HG03432 (cell line): ENCODE data around the gene RLIM.
"Not testable (repeated sequence)": the region's sequence is repeated elsewhere in the genome, so short reads cannot be mapped to it uniquely, and the experiment has no call there.

Experiments used
- ATAC-seq: cut with Tn5 transposase; IDR thresholded peaks from one replicate; pipeline ENCODE4 v1.9.1; 2021; ENCODE audit warnings: mild to moderate bottlenecking, moderate library complexity; ENCODE audit not compliant: unreplicated experiment

RLIM gene, protein sequence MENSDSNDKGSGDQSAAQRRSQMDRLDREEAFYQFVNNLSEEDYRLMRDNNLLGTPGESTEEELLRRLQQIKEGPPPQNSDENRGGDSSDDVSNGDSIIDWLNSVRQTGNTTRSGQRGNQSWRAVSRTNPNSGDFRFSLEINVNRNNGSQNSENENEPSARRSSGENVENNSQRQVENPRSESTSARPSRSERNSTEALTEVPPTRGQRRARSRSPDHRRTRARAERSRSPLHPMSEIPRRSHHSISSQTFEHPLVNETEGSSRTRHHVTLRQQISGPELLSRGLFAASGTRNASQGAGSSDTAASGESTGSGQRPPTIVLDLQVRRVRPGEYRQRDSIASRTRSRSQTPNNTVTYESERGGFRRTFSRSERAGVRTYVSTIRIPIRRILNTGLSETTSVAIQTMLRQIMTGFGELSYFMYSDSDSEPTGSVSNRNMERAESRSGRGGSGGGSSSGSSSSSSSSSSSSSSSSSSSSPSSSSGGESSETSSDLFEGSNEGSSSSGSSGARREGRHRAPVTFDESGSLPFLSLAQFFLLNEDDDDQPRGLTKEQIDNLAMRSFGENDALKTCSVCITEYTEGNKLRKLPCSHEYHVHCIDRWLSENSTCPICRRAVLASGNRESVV

DNA sequence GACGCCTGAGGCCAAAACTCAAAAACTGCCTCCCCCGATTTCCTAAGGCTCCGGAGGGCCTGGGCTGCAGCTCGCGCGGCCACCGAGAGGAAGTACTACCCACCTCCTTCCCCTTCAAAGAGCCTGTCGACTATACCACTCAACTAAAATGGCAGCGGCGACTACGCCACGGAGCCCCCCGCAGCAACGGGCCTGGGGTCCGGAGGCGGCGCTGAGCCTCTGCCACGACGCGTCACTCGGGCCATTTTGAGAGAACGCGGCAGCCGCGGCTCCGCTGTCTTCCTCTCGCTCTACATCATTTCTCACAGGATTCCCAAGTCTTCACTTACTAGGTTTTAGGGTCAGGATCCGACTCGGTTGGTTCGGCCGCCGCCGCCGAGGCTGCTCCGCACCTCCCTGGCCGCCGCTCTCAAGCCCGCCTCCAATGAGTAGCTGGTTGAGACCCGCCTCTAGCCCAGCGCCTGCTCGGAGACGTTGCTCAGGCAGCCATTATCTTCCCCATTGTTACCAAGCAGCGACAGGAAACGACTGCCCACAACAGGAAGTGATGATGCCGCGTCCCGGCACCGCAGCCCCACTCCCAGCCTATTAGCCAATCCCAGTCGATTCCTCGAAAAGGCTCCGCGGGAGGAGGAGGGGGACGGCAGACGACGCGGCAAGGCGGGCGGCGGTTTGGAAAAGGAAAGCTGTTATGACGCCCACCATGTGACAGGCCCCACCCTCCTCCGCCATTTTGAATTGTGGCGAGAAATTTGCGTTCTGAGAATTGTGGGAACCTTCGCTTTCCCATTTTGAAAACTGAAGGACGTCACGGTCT lies at the start of gene RLIM:
TSS of gene RLIM (minus strand) at position 532 of the 817 bp plus-strand sequence. CDS start 18,647 bp downstream, outside the sequence.
- peak; percentile 97 for ATAC-seq

DNA sequence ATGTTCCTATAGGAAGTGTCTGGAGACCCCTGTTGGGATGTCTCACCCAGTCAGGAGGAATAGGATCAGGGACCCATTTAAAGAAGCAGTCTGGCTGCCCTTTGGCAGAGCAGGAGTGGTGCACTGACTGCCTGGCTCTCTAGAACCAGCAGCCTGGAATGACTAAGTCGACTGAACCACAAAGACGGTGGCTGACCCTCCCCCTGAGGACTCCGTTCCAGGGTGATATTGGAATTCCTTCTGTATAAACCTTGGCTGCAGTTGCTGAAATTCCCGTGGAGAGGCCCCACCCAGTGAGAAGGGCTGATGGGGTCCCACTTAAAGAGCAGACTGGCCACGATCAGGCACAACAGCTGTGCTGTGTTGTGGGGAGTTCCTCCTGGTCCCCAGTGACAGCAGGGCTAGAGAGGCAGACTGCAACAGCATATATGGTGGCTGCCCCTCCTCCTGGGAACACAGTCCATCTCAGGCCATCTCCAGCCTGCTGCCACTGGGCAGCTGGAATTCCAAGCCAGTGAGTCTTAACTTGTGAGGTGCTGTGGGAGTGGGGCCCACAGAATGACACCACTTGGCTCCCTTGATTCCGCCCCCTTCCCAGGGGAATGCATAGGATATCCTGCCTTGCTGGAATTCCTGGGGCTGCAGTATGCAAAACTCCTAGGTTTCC lies 41.8 kb upstream of the RLIM start:
- no peak for ATAC-seq

DNA sequence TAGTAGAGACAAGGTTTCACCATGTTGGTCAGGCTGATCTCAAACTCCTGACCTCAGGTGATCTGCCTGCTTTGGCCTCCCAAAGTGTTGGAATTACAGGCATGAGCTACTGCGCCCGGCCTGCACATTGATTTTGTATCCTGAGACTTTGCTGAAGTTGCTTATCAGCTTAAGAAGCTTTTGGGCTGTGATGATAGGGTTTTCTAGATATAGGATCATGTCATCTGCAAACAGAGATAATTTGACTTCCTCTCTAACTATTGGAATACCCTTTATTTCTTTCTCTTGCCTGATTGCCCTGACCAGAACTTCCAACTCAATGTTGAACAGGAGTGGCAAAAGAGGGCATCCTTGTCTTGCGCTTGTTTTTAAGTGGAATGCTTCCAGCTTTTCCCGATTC lies 40.5 kb upstream of the RLIM start:
- not testable (repeated sequence) for ATAC-seq

DNA sequence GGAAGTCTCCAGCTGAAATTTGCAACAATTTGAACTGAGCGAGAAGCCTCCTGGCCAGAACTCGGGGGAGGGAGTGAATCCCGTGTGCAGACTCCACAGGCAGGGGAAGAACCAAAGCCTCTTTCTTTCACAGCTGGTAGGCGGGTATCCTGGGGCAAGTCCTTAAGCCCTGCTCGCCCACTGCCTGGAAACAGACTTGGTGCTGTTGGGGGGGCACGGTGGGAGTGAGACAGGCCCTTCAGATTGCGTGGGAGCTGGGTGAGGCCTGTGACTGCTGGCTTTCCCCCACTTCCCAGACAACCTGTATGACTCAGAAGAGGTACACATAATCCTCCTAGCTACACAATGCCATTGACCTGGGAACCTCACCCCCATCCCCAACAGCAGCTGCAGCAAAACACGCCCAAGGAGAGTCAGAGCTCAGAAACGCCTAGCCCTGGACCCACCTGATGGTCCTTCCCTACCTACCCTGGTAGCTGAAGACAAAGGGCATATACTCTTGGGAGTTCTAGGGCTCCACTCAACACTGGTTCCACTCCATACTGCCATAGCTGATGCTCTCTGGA lies 22.4 kb upstream of the RLIM start:
- no peak for ATAC-seq

DNA sequence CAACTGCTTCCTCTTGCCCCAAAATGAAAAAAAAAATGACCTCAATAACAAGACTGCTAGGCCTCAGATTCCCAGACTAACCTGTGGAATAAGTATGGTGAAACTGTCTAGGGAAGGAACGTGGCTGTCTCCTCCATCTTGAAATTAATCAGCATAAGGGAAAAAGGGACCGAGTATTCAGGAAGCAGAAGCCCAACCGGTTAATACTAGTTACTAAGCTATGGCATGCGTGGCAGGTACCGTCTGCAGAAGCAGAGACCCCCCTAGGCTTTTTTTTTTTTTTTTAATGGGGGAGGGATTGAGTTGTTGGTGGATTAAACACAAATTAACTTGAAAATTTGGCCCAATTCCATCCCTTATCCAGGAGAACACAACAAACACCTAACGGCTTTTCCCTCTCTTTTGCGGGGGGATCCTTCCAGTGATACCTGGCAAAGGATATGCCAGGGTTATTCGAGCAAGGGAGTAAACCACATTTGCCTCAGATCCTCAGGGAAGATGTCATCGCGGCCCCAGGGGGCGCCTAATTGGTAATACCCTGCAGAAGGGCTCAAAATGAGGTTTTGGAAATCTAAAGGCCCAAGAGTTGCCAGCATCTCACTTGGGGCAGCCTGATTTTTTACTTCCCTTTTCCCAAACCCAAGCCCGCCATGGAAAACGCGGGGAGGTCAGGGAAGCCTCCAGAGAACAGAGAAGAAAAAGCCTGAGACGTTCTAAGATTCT lies 893 bp downstream of the RLIM start:
- ATAC-seq = no peak

DNA sequence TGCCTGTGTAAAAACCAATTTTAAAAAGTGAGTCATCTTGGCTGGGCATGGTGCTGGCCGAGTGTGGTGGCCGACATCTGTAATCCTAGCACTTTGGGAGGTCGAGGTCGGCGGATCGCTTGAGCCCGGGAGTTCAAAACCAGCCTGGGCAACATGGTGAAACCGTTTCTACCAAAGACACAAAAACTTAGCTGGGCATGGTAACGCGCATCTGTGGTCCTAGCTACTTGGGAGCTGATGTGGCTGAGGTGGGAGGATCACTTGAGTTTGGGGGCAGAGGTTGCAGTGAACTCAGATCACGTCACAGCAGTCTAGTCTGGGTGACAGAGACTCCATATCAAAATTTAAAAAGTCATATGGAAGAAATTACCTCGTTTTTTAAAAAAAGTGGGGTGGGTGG lies 7.6 kb downstream of the RLIM start:
- no peak for ATAC-seq

DNA sequence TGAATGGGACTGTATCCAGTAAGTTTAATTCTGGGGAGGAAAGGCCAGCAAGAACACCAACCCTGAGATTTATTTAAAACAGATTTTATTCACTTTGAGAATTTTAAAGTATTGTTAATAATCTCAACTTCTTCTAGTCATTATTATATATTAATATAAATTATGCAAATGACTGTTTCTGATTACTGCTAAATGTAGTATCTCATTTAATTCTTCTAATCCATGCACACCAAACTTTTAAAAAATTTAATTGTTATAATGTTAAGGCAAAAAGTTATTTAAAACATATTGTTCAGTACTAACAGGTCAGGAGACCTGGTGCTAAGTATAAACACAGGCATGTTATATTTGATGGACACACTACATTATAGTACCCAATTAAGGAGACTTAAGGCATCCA lies 8.1 kb downstream of the RLIM start:
- ATAC-seq = no peak

DNA sequence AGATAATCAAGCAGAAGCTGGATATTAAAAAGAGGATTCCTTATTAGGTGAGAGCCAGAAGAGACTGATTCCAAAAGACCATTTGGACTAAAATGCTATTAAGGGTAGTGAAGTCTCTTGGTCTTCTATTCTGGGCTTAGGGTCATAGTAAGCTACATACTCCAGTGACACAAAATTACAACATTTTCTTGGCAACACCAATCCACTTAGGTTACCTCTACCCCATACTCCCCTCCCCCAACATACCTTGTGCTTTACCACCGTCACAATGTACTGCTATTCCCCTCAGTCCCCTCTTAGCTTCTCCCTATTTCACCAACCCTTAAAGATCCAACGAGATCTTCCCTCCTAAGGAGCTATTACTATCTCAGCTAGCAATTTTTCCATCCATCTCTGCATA lies 11.4 kb downstream of the RLIM start:
- no peak for ATAC-seq

DNA sequence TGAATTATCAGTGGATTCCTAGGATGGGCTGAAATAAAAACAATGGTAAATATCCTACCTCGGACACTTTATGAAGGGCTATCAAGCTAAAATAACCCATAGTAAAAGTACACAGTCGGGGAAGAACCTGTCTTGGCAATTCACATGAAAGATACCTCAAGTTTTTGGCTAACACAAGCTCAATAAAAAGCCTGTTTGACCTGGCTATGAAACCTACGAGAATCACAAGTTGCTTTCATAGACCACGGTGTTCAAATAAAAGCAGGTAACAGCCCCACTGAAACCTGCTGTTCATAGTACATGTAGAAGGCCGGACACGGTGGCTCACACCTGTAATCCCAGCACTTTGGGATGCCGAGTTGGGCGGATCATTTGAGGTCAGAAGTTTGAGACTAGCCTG lies 12.3 kb downstream of the RLIM start:
- ATAC-seq = no peak

DNA sequence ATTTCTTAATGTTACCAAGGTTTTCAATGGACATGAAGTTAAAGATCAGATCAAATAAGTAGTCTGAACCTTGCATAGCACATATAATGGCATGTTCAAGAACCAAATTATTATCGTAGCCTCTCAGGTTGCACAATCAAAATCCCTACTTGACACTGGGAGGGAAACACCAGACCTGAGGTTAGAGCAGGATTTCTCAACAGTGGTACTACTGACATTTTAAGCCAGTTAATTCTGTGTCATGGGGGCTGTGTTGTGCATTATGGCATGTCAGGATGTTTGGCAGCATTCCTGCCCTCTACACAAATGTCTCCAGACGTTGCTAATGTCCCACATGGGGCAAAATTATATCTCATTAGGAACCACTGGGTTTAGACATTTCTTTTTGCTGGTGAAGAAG lies 20.8 kb downstream of the RLIM start:
- no peak for ATAC-seq

DNA sequence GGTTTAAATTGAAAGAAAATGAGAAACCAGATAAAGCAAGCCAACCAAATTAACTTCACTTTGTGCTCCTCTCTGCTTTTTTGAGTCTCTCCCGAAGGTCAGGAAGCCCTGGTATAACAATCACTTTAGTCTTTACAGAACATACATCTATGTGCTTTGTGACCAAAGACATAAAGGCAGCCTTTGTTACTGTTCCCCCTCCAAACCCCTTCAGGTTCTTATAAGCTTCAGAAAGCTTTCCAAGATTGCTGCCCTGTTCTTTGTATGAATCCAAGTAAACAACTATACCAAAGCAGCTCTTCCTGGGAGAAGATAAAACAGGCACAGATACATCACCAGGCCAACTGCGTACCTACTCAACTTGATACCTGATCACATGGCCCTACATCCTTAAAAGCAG lies 28.7 kb downstream of the RLIM start:
- no peak for ATAC-seq

DNA sequence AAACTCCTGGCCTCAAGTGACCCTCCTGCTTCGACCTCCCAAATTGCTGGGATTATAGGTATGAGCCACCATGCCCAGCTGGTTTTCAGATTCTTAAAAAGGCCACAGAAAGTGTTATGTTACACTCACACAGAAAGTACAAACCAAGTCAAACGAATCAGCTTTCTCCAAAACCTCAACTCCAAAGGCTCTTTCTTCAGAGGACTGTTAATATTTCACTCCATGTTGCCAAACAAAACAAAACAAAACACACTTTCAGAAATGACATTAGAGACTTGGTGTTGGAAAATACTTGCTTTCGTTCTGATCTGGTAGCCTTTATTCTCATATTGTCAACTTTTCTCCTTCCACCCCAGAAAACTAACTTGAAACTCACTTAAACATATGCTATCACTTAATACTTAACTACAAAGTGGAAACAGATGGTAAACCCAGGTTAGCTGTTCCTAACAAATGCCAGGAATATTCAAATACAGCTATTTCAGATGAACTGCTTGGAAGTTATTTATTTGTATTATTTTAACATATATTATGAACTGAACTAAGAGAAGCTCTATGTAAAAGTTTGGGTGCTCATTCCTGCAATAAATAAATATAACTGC lies 34.7 kb downstream of the RLIM start:
- no peak for ATAC-seq

DNA sequence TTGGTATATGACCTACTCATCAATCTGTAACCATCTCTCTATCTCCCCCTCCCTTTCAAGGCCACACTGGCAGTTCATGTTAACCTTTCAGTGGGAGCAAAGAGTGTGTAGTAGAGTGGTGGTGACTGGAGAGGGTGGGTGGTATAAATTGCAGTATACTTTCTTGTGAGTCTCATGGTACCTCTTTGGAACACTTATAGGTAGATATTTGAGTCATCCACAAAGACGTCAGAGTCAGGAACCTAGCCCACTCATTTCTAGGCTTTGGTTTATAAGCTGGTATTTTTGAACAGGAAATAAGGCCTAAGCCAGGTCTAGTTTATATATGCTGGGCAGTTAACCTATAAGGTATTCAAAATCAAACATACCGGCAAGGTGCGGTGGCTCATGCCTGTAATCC lies 36.3 kb downstream of the RLIM start:
- no peak for ATAC-seq

DNA sequence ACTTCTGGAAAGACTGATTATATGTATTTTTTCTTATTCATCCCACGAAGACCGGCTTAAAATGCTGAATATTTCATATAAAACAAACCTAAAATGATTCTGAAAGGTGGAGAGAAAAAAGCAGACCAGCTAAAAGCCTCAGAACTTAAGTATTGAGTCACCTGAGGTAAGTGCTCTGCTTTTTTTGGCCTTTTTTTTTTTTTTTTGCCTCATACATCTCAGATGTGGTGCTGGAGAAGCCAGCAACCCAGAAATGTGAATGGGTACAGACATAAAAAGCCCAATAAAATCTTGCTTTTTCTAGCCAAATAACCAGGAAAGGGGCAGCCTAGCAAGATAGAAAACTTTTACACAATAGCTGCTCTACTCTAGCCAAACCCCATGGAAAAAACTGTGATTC lies 57.0 kb downstream of the RLIM start:
- ATAC-seq = no peak

DNA sequence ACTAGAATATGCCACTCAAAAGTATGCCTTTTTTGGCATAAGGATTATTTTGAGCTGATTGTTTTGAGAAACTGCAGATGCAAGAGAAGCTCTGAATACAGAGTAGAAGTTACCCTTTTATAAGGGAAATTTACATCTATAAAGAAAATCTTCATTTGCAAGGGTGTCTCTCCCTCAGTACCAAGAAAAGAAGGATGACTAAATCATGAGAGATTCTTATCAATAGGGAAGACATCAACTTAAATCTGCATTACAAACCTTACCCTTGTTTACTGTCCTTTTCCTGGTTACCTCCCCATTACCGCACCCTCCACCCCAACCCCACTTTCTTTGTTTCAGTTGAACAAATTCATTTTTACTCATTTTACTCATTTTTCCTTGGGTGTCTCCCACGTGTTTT lies 62.5 kb downstream of the RLIM start:
- ATAC-seq = no peak

DNA sequence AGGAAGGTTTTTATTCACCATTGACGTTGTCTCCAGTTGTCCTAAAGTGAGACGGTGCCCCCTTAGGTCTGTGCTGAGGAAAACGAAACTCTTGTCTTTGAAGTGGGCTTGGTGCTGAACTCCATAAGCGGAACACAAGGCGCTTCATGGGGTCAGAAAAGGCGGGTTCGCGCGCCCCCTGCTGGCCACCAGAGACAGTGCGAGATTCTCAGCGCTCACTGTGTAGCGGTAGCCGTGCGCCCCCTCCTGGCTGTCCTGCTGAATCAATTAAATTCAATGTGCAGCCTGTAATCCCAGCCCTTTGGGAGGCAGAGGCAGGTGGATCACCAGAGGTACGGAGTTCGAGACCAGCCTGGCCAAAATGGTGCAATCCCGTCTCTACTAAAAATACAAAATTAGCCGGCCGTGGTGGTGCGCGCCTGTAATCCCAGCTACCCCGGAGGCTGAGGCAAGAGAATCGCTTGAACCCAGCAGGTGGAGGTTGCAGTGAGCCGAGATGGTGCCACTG lies 64.1 kb downstream of the RLIM start:
- peak; percentile 96 for ATAC-seq

DNA sequence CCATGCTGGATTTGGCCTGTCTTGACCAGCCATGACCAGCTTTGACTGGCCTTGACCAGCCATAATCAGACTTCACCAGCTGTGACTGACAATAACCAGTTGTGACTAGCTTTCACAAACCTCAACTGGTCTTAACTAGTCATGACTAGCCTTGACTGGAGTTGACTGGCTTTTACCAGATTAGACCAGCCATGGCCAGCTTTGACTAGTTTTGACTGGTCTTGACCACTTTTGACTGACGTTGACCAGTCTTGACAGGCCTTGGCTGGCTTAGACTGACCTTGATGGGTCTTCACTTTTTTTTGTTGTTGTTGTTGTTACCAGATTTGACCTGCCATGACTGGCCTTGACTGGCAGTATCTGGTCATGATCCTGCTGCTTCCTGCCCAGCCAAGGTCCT lies 67.4 kb downstream of the RLIM start:
- ATAC-seq = no peak

DNA sequence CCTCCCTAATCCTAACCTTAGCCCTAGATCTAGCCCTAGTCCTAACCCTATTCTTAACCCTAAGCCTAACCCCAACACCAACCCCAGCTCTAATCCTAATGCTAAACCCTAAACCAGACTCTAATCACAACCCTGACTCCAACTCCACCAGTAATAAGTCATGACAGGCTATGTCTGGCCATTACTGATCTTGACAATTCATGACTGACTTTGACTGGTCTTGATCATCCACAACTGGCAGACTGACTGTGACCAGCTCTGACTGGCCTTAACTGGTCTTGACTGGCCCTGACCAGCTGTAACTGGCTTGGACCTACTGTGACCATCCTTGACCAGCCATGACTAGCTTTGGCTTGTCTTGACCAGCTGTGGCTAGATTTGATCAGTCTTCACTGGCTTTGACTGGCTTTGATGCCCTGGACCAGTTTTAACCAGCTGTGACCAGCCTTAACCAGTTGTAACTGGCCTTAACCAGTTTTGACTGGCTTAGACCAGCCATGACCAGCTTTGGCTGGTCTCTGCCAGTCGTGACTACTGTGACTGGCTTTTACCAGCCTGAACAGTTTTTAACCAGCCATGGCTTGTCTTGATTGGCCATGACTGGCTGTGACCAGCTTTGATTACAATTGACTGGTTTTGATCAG lies 68.4 kb downstream of the RLIM start:
- no peak for ATAC-seq

DNA sequence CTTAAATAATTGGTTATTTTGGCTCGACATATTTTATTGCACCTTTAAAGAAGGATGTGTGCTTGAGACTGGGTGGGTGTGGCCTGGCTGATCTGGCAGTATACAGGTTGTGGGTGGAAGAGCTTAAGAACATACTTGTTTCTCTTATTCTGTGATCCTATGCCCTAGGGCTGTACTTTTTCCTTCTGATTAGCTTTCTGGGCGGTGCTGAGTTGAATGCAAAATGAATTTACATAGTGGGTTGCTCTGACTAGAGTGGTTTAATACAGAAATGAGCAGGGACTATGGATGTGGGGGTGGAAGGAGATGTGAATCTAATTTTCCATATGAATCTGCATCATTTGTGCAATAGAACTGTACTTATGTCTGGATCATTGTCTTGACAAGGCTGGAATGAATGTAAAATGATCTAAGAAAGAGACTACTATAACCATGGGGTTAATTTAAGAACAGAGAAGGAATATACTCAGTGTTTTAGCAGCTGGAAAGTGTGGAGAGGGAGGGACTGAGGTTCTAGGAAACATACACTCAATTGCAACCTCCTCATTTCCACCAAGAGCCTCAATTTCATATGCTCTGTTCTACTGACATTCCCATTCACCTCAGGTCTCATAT lies 73.7 kb downstream of the RLIM start:
- no peak for ATAC-seq
